ENCODE results near the gene HRH1.
"Not testable (repeated sequence)": the region's sequence is repeated elsewhere in the genome, so short reads cannot be mapped to it uniquely, and the experiment has no call there.

The HRH1 gene

GRCh38 chr3:11168881-11169805 lies 14.8 kb downstream of the HRH1 start:
- no peak for DNase-seq (ENCODE audit: low read depth)
- no peak for TF ChIP-seq CTCF (IDR thresholded peaks at IDR 0.05; ENCODE audit: control insufficient read depth, insufficient read depth, low read depth, low read length, missing control alignments)
- H3K4me3 ChIP-seq (ENCODE audit: control insufficient read depth, low read depth, low read length): no peak overlapping the region

- no peak for TF ChIP-seq CTCF (IDR thresholded peaks at IDR 0.05; ENCODE audit: control insufficient read depth, insufficient read depth, low read depth, low read length, missing control alignments)
- DNase-seq (ENCODE audit: low read depth): no peak
- no peak overlapping the region for H3K4me3 ChIP-seq (ENCODE audit: control insufficient read depth, low read depth, low read length)
Measured at GRCh38 chr3:11170052-11170770, 15.9 kb downstream of the HRH1 start.

GRCh38 chr3:11172096-11172690 lies 17.9 kb downstream of the HRH1 start:
- no peak for TF ChIP-seq CTCF (IDR thresholded peaks at IDR 0.05; ENCODE audit: control insufficient read depth, insufficient read depth, low read depth, low read length, missing control alignments)
- no peak for DNase-seq (ENCODE audit: low read depth)
- H3K4me3 ChIP-seq (ENCODE audit: control insufficient read depth, low read depth, low read length): no peak overlapping the region

GRCh38 chr3:11173828-11174465 lies 19.7 kb downstream of the HRH1 start:
- no peak for TF ChIP-seq CTCF (IDR thresholded peaks at IDR 0.05; ENCODE audit: control insufficient read depth, insufficient read depth, low read depth, low read length, missing control alignments)
- H3K4me3 ChIP-seq (ENCODE audit: control insufficient read depth, low read depth, low read length): no peak overlapping the region
- no peak for DNase-seq (ENCODE audit: low read depth)

- H3K4me3 ChIP-seq (ENCODE audit: control insufficient read depth, low read depth, low read length): no peak overlapping the region
- TF ChIP-seq CTCF (IDR thresholded peaks at IDR 0.05; ENCODE audit: control insufficient read depth, insufficient read depth, low read depth, low read length, missing control alignments): no peak
- no peak for DNase-seq (ENCODE audit: low read depth)
Measured at GRCh38 chr3:11178421-11178820, 24.1 kb downstream of the HRH1 start.

- not testable (repeated sequence) for H3K4me3 ChIP-seq (ENCODE audit: control insufficient read depth, low read depth, low read length); DNase-seq (ENCODE audit: low read depth)
Measured at GRCh38 chr3:11184328-11184969, 30.2 kb downstream of the HRH1 start.
